ENCODE data around the gene OPRD1.

- TF ChIP-seq ZNF384 (IDR thresholded peaks at IDR 0.05), result no peak
- no peak for TF ChIP-seq BHLHE40 (IDR thresholded peaks at IDR 0.05; ENCODE audit: borderline replicate concordance)
- no peak for TF ChIP-seq TARDBP (IDR thresholded peaks at IDR 0.05)
- TF ChIP-seq CTBP1 (IDR thresholded peaks at IDR 0.05; ENCODE audit: borderline replicate concordance), result no peak
- no peak for TF ChIP-seq NFRKB (IDR thresholded peaks at IDR 0.05)
- no peak for TF ChIP-seq FOXM1 (IDR thresholded peaks at IDR 0.05; ENCODE audit: borderline replicate concordance)
- TF ChIP-seq SP1 (IDR thresholded peaks at IDR 0.05), result no peak
These were observed 94.1 kb downstream of the OPRD1 start for GRCh38 chr1:28905921-28906666.

Data from HEK293T (cell line).